Vagina (tissue), 2 donors: ENCODE measurements around the gene LRRC47.

ENCODE experiments used
- POLR2A ChIP-seq, 2 donors: fragments of 450-650 bp; IDR thresholded peaks; one replicate each; pipeline ENCODE4 v1.6.1; 2017; ENCODE audit warnings: antibody characterized with exemption in 2 of 2, mild to moderate bottlenecking in 2 of 2, moderate library complexity in 2 of 2
- POLR2AphosphoS5 ChIP-seq, 2 donors: sonication (generic); formaldehyde crosslinking; IDR thresholded peaks; one replicate each; pipeline ENCODE4 v1.9.0; 2017; ENCODE audit warnings: antibody characterized with exemption in 2 of 2, mild to moderate bottlenecking in 2 of 2, low read depth in 1 of 2; ENCODE audit not compliant: insufficient read depth in 1 of 2
- TF ChIP-seq, protein P1 (sequence below), 3 experiments: fragments of 450-650 bp in 2 of 3; fragments of 200-600 bp in 1 of 3; sonication (generic) in 1 of 3; IDR thresholded peaks; one replicate each; pipeline ENCODE4 v1.5.1; 2017 to 2019; ENCODE audit warnings: antibody characterized with exemption in 3 of 3, mild to moderate bottlenecking in 2 of 3, moderate library complexity in 2 of 3

- TF ChIP-seq, protein P1, sequence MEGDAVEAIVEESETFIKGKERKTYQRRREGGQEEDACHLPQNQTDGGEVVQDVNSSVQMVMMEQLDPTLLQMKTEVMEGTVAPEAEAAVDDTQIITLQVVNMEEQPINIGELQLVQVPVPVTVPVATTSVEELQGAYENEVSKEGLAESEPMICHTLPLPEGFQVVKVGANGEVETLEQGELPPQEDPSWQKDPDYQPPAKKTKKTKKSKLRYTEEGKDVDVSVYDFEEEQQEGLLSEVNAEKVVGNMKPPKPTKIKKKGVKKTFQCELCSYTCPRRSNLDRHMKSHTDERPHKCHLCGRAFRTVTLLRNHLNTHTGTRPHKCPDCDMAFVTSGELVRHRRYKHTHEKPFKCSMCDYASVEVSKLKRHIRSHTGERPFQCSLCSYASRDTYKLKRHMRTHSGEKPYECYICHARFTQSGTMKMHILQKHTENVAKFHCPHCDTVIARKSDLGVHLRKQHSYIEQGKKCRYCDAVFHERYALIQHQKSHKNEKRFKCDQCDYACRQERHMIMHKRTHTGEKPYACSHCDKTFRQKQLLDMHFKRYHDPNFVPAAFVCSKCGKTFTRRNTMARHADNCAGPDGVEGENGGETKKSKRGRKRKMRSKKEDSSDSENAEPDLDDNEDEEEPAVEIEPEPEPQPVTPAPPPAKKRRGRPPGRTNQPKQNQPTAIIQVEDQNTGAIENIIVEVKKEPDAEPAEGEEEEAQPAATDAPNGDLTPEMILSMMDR (IDR thresholded peaks at IDR 0.05) = no peak
- TF ChIP-seq POLR2A (IDR thresholded peaks at IDR 0.05) (no peak), POLR2AphosphoS5 (IDR thresholded peaks at IDR 0.05; ENCODE audit: insufficient read depth in 1 of 2, low read depth in 1 of 2) (no peak)
Measured at GRCh38 chr1:3778590-3779264, 17.6 kb downstream of the LRRC47 start.
